Measurements from ENCODE around the gene SLC2A9. TPM values are rescaled to one million over a fixed set of nuclear protein-coding genes. Genes with fewer than 3 reads are reported as not detected.

Gene SLC2A9
- 0.72 to 0.95 TPM in 2 of 3 replicates, not detected in the other for total RNA-seq
- long read RNA-seq: 0 reads

- no peak for DNase-seq (ENCODE audit: low spot score)
- no peak for TF ChIP-seq CTCF (IDR thresholded peaks at IDR 0.05)
- no peaks in the 10 kb centered on the region for H3K27me3 Mint-ChIP-seq (ENCODE audit: low read depth)
- no peak within 1 kb of the TSS for H3K27ac Mint-ChIP-seq (ENCODE audit: unreplicated experiment)
- H3K36me3 Mint-ChIP-seq (ENCODE audit: low read depth): no peaks in the 10 kb centered on the region
- no peak within 1 kb of the TSS for H3K4me3 Mint-ChIP-seq (ENCODE audit: unreplicated experiment)
- H3K4me1 Mint-ChIP-seq (ENCODE audit: low read depth): peaks cover 18% of the 10 kb centered on the region
- no peaks in the 10 kb centered on the region for H3K9me3 Mint-ChIP-seq (ENCODE audit: low read depth)
Measured at GRCh38 chr4:10020871-10021652, at the start of gene SLC2A9. Gene SLC2A9 (minus strand): TSS chr4:10021497. CDS start chr4:10021429, 68 bp downstream.

GRCh38 chr4:10069075-10069642, 47.9 kb upstream of the SLC2A9 start:
- Mint-ChIP-seq H3K27ac (ENCODE audit: unreplicated experiment) (no peak overlapping the region), H3K36me3 (ENCODE audit: low read depth) (peaks cover 27% of the 10 kb centered on the region)

GRCh38 chr4:10066670-10067651, 45.7 kb upstream of the SLC2A9 start:
- H3K36me3 Mint-ChIP-seq (ENCODE audit: low read depth): peaks cover 10% of the 10 kb centered on the region
- no peaks in the 10 kb centered on the region for H3K27me3 Mint-ChIP-seq (ENCODE audit: low read depth)
- no peaks in the 10 kb centered on the region for H3K4me1 Mint-ChIP-seq (ENCODE audit: low read depth)
- no peak for DNase-seq (ENCODE audit: low spot score)
- no peak for TF ChIP-seq CTCF (IDR thresholded peaks at IDR 0.05)
- no peak overlapping the region for H3K27ac Mint-ChIP-seq (ENCODE audit: unreplicated experiment)
- H3K4me3 Mint-ChIP-seq (ENCODE audit: unreplicated experiment): no peak overlapping the region
- H3K9me3 Mint-ChIP-seq (ENCODE audit: low read depth): no peaks in the 10 kb centered on the region

More at GRCh38 chr4:10069075-10069642, 47.9 kb upstream of the SLC2A9 start:
- Mint-ChIP-seq H3K27me3 (ENCODE audit: low read depth) (no peaks in the 10 kb centered on the region), H3K9me3 (ENCODE audit: low read depth) (no peaks in the 10 kb centered on the region), H3K4me1 (ENCODE audit: low read depth) (no peaks in the 10 kb centered on the region), H3K4me3 (ENCODE audit: unreplicated experiment) (no peak overlapping the region)
- no peak for TF ChIP-seq CTCF (IDR thresholded peaks at IDR 0.05)
- DNase-seq (ENCODE audit: low spot score): no peak

- peaks cover 10% of the 10 kb centered on the region for H3K36me3 Mint-ChIP-seq (ENCODE audit: low read depth)
- DNase-seq (ENCODE audit: low spot score): no peak
- TF ChIP-seq CTCF (IDR thresholded peaks at IDR 0.05): no peak
- no peak overlapping the region for H3K27ac Mint-ChIP-seq (ENCODE audit: unreplicated experiment)
- no peak overlapping the region for H3K4me3 Mint-ChIP-seq (ENCODE audit: unreplicated experiment)
- no peaks in the 10 kb centered on the region for H3K4me1 Mint-ChIP-seq (ENCODE audit: low read depth)
- no peaks in the 10 kb centered on the region for H3K27me3 Mint-ChIP-seq (ENCODE audit: low read depth)
- no peaks in the 10 kb centered on the region for H3K9me3 Mint-ChIP-seq (ENCODE audit: low read depth)
Measured at GRCh38 chr4:10066206-10066605, 44.9 kb upstream of the SLC2A9 start.
